IPS-18c (cell line): Measurements from ENCODE around the gene DGCR8.

ENCODE experiments used
- H3K4me3 ChIP-seq: 2 replicates; pipeline ENCODE4 v1.7.0; 2013; ENCODE audit warnings: low read depth, mild to moderate bottlenecking, low read length, moderate library complexity; ENCODE audit not compliant: insufficient read depth
- H3K9me3 ChIP-seq: one replicate; pipeline ENCODE4 v1.6.1; 2013; ENCODE audit warnings: mild to moderate bottlenecking, low read length, moderate library complexity; ENCODE audit not compliant: control insufficient read depth, insufficient read depth

The DGCR8 gene

GRCh38 chr22:20095521-20095920 lies 15.5 kb downstream of the DGCR8 start:
- Histone ChIP-seq H3K9me3 (no peaks in the 10 kb centered on the region), H3K4me3 (no peak overlapping the region)

GRCh38 chr22:20096574-20097420 lies 16.8 kb downstream of the DGCR8 start:
- no peak overlapping the region for H3K4me3 ChIP-seq
- no peaks in the 10 kb centered on the region for H3K9me3 ChIP-seq

DNA sequence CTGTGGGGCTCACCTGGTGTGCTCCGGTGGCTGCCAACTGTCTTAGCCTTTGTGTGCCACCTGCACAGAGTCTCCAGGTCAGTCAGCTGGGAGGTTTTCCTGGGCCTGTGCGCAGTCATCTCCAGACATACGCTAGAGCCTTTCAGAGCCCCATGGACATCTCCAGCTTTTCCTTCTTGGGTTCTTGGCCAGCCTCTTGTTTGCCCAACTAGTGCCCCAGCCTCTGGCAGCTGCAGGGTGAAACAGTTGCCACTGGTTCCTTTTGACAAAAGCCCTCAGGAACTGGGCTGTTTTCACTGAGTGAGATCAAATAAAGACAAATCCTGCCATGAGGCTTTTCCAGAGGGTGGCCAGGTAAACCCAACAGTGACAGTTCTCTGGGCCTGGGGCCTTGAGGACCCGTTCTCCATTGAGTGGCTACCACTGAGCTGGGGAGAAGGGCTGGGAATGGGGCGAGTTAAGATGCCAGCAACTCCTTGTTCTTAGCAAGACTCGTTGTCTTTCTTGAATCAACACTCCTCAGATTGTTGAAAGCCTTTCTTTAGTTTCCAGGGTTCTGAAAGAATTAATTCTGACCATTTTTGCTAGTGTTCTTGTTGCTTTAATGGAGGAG lies 19.2 kb downstream of the DGCR8 start:
- Histone ChIP-seq H3K4me3 (no peak overlapping the region), H3K9me3 (no peaks in the 10 kb centered on the region)

DNA sequence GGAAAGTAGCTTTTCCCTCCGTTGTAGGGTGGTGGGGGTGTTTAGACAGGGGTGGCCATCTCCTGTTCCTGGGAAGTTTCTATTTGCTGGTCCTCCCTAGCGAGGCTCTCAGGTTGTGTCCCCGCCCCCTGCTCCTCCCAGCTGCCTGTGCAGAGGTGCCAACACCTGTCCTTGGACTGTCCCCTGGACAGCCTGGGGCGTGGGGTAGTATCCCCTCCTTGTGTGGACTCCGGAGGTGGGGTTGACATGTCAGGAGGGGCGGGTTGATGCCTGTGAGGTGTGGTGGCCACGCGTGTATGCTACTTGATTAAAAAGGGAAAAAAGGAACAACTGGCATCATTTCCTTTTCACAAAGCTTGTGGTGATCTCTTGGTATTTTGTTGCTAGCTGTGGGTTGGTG lies 21.6 kb downstream of the DGCR8 start:
- H3K4me3 ChIP-seq: no peak overlapping the region
- no peaks in the 10 kb centered on the region for H3K9me3 ChIP-seq

DNA sequence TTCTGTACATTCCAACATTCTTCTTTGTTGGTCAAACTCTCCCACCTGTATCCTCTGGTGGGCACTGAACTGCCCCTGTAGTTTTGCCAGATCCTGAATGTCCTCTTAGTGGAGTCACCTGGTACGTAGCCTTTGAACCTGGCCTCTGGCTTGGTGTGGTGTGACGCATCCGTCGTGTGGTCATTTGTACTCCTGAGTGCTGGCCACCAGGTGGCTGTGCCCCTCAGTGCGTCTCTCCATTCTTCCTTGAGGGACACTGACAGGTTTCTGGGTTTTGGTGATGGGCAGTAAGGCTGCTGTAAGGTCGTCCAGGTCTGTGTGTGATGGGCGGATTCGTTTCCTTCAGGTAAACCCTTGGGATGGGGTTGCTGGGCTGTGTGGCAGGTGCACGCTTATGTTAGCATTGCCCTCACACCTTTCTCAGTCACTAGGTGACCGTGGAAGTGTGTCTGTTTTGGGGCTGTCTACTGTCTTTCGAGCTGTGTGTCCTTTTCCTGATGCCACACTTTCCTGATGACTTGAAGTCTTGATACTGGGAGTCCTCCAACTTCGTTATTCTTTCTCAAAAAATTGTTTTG lies 22.3 kb downstream of the DGCR8 start:
- no peaks in the 10 kb centered on the region for H3K9me3 ChIP-seq
- H3K4me3 ChIP-seq: no peak overlapping the region

DNA sequence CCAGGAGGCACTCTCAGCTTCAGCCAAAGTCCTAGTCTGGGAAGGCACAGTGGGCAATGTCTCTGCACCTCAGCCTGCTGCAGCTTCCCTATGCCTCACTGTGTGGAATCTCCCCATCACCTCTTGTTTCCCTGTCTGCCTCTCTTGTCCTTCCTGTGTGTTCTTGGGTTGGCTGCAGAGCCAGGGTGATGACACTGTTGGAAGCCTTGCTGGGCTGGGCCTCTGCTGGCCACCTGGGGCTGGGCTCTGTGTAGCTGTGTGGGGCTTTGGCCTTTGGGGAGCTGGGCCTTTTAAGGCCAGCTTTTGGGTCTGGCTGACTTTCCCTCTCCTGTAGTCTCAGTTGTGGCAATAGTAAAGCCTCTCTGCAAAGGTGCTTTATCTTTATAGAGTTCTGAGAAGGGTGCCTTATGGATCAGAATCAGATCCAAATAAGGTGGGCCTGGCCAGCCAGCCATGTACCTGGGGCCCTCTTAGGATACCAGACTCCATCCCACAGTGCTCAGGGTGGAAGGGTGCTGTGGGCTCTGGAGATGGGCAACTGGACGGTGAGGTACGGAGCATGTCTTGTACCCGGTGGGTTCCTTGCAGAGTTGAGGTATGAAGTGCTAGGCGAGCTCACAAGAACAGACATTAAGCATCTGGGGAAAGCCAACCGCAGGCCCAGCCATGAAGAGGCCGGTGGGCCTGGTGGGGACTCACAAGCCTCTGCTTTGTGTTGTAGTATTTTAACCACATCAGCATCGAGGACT lies 25.6 kb downstream of the DGCR8 start:
- Histone ChIP-seq H3K4me3 (no peak overlapping the region), H3K9me3 (peaks cover 3% of the 10 kb centered on the region)

- no peak overlapping the region for H3K4me3 ChIP-seq
- peaks cover 3% of the 10 kb centered on the region for H3K9me3 ChIP-seq
Observed at GRCh38 chr22:20106205-20106848, 26.3 kb downstream of the DGCR8 start.

GRCh38 chr22:20106849-20107237 lies 26.8 kb downstream of the DGCR8 start:
- peaks cover 3% of the 10 kb centered on the region for H3K9me3 ChIP-seq

GRCh38 chr22:20107471-20107901 lies 27.4 kb downstream of the DGCR8 start:
- no peak overlapping the region for H3K4me3 ChIP-seq
- H3K9me3 ChIP-seq: peaks cover 3% of the 10 kb centered on the region

More at GRCh38 chr22:20106849-20107237, 26.8 kb downstream of the DGCR8 start:
- no peak overlapping the region for H3K4me3 ChIP-seq

GRCh38 chr22:20107951-20108756 lies 28.1 kb downstream of the DGCR8 start:
- no peak overlapping the region for H3K4me3 ChIP-seq
- peaks cover 3% of the 10 kb centered on the region for H3K9me3 ChIP-seq

DNA sequence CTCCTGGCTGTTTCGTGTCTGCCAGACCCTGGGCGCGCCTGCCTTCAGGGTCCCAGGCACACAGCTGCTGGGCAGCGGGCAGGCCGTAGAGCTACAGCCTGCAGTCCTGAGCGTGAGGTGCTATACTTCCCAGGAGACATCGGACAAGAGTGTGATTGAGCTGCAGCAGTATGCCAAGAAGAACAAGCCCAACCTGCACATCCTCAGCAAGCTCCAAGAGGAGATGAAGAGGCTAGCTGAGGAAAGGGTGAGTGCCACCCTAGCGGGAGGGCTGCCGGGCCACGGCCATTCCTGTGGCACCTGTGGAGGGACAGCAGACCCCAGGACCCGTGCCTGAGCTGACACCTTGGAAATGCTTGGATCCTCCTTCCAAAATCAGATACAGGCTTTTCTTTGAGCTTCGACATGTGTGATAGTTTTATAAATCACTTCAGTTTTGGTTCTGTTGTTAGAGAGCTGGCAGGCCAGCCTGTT lies 28.8 kb downstream of the DGCR8 start:
- H3K9me3 ChIP-seq: peaks cover 3% of the 10 kb centered on the region

DNA sequence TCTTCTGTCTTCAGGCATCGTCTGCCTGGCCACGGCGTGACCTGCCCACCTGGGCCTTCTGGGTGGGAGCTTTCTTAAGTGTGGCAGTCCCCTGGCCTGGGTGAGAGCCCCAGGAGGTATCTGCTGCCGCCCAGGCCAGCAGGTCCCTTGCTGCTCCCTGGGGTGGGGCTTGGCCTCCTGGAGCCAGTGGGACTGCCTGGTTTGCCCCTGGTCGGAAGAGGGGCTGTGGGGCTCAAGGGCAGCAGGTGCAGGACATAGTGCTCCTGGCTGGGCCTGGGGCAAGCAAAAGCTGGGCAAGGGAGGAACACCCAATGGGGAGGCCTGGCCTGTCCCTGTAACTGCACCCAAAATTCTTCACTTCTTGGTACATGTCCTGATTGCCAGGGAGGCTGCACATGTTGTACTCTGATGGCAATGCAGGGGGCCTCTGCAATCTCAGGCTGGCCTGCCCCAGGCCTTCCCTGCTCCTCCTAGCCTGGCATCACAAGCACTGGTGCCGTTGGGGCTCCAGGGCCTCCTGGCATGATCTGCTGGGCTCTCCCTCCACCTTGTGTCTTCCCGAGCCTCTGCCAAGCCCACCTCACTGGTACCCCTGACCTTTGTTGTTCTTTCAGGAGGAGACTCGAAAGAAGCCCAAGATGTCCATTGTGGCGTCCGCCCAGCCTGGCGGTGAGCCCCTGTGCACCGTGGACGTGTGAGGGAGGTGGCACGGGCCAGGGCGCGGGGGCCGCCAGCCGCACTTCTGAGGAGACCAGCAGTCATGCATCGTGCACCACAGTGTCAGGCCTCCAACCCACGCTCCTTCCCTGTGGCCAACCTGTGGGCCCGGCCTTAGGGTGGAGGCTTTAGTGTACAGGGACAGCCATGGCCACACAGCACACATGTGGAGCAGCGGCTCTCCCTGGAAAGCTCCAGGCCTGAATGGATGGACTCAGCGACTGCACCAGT lies 29.6 kb downstream of the DGCR8 start:
- Histone ChIP-seq H3K4me3 (no peak overlapping the region), H3K9me3 (peaks cover 3% of the 10 kb centered on the region)

More for the DNA sequence above, 28.8 kb downstream of the DGCR8 start:
- no peak overlapping the region for H3K4me3 ChIP-seq

GRCh38 chr22:20110359-20110985 lies 30.4 kb downstream of the DGCR8 start:
- peaks cover 3% of the 10 kb centered on the region for H3K9me3 ChIP-seq
- H3K4me3 ChIP-seq: no peak overlapping the region

DNA sequence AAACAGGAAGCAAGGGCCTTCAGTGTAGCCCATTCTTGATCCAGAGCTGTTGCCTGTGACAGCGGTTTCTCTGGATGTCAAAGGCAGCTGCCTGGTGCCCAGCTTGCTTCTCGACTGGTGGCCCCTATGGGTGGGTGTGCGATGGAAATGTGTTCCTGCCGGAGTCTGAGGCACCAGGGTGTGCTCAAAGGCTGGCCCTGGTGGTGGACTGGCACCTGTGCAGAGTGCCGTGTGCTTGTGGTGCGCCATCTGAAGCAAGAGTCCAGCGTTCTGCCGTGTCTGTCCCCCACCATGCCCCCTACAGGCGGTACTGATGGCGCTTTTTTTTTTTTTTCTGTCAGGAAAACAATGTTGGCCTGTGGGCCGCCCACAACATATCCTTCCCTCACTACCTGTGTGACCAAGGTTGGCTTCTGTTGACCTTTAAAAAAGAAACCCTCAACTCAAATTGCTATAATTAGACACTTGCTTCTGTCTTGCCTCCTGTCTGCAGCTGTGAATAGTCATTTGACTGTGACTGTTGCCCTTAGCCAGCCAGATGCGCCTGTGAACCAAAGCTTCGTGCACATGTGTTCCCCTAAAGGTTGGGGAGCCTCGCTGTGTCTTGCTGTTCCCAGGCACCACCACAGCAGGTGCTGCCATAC lies 31.1 kb downstream of the DGCR8 start:
- H3K4me3 ChIP-seq: no peak overlapping the region
- peaks cover 3% of the 10 kb centered on the region for H3K9me3 ChIP-seq
